ENCODE measurements around the gene MYO15A.
"Not testable (repeated sequence)": the region's sequence is repeated elsewhere in the genome, so short reads cannot be mapped to it uniquely, and the experiment has no call there.

DNA sequence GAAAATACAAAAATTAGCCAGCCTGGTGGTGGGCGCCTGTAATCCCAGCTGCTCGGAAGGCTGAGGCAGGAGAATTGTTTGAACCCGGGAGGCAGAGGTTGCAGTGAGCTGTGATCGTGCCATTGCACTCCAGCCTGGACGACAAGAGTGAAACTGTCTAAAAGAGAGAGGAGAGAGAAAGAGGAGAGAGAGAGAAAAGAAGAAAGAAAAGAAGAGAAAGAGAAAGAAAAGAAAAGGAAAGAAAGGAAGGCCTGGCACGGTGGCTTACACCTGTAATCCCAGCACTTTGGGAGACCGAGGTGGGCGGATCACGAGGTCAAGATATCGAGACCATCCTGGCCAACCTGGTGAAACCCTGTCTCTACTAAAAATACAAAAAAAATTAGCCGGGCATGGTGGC lies 108.3 kb downstream of the MYO15A start:
- TF ChIP-seq POLR2A, EP300 (IDR thresholded peaks at IDR 0.05): not testable (repeated sequence)
- TF ChIP-seq, protein P1, sequence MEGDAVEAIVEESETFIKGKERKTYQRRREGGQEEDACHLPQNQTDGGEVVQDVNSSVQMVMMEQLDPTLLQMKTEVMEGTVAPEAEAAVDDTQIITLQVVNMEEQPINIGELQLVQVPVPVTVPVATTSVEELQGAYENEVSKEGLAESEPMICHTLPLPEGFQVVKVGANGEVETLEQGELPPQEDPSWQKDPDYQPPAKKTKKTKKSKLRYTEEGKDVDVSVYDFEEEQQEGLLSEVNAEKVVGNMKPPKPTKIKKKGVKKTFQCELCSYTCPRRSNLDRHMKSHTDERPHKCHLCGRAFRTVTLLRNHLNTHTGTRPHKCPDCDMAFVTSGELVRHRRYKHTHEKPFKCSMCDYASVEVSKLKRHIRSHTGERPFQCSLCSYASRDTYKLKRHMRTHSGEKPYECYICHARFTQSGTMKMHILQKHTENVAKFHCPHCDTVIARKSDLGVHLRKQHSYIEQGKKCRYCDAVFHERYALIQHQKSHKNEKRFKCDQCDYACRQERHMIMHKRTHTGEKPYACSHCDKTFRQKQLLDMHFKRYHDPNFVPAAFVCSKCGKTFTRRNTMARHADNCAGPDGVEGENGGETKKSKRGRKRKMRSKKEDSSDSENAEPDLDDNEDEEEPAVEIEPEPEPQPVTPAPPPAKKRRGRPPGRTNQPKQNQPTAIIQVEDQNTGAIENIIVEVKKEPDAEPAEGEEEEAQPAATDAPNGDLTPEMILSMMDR (IDR thresholded peaks at IDR 0.05), result not testable (repeated sequence)
